ENCODE measurements around the gene LBHD2. TPM values are rescaled to one million over a fixed set of nuclear protein-coding genes. Genes with fewer than 3 reads are reported as not detected.
"Not testable (repeated sequence)": the region's sequence is repeated elsewhere in the genome, so short reads cannot be mapped to it uniquely, and the experiment has no call there.

LBHD2 gene
- total RNA-seq, 6 experiments from 2014 or later: not detected

DNA sequence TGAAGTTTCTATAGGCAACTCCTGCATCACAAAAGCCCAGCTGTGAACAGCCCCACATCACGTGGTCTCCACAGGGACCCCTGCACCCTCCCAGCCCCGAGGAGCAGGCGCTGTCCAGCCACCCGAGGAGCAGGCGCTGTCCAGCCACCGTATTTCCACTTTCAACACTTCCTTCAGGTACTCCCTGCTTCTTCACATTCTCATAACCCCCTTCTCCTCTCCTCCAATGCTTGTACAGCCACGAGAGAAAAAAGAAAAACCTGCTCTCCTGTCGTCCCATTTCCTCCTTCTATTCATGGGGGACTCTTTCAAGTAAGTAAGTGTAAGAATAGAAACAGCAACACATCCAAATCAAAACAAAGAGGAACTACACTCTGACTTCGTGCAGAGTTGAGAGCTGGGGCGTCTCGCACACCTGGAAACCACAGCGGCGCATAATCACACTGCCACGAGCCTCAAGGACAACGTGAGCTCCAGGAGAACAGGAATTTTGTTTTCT lies 38.6 kb upstream of the LBHD2 start:
- WGBS (ENCODE audit: insufficient coverage, low coverage, low lambda C conversion rate, missing lambda C conversion rate): 43% methylated on average over 15 of the region's 15 CpGs
- H3K36me3 ChIP-seq: peaks cover 0 to 4% (median 0%) of the 10 kb centered on the region in 4 donors
- no peaks in the 10 kb centered on the region for H3K27me3 ChIP-seq
- ATAC-seq (peak in 2 of 4 donors; percentile 12 to 41), DNase-seq (no peak)
- intact Hi-C loops (cut with DNase I): no loop called here
- H3K4me3 ChIP-seq: no peak overlapping the region
- H3K27ac ChIP-seq: no peak overlapping the region
- H3K9me3 ChIP-seq: no peaks in the 10 kb centered on the region
- TF ChIP-seq CTCF (IDR thresholded peaks at IDR 0.05) (no peak), POLR2A (IDR thresholded peaks at IDR 0.05) (no peak)
- peaks cover 0 to 41% (median 16%) of the 10 kb centered on the region in 4 donors for H3K4me1 ChIP-seq

DNA sequence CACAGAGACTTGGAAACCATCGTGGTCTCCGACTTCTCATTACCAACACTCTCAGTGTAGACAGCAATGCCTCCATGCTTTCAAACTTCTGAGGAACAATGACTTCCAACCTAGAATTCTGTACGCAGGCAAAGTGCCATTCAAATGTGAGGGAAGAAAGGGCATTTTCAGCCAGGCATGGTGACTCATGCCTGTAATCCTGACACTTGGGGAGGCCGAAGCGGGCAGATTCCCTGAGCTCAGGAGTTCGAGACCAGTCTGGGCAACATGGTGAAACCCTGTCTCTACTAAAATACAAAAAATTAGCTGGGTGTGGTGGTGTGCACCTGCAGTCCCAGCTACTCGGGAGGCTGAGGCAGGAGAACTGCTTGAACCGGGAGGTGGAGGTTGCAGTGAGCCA lies 36.6 kb upstream of the LBHD2 start:
- H3K9me3 ChIP-seq; H3K4me3 ChIP-seq; H3K27ac ChIP-seq; DNase-seq; ATAC-seq; H3K27me3 ChIP-seq; intact Hi-C loops (cut with DNase I); H3K36me3 ChIP-seq: not testable (repeated sequence)
- peaks cover 0 to 59% (median 21%) of the 10 kb centered on the region in 4 donors for H3K4me1 ChIP-seq
- 86% methylated on average over 2 of the region's 8 CpGs for WGBS (ENCODE audit: insufficient coverage, low coverage, low lambda C conversion rate, missing lambda C conversion rate)

DNA sequence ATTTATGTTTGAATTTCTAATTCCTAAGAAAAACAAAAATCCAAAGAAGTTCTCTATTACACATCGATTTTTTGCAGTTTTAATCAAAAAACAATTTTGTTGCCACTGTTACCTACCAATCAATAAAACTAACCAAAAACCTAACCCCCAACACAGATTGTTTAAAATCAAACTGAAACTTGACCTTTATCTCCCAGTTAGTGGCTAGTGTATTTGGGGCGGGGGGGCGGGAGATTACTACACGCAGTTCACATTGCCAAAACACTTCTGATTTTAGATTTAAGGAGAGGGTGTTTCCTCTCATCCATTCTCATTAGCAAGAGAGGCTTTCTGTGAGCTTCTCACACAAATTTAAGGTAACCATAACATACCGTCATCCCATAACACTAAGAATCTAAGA lies 33.1 kb upstream of the LBHD2 start:
- peaks cover 0 to 77% (median 26%) of the 10 kb centered on the region in 4 donors for H3K4me1 ChIP-seq
- no peaks in the 10 kb centered on the region for H3K9me3 ChIP-seq
- DNase-seq: no peak
- H3K27ac ChIP-seq: peak overlapping the region in 2 of 3 donors; percentile 68 to 81
- H3K4me3 ChIP-seq: peak overlapping the region in 2 of 3 donors; percentile 15 to 20
- 14% methylated on average over 5 of the region's 5 CpGs for WGBS (ENCODE audit: insufficient coverage, low coverage, low lambda C conversion rate, missing lambda C conversion rate)
- peak; percentile 31 to 58 (median 46) for ATAC-seq
- no peak for TF ChIP-seq CTCF (IDR thresholded peaks at IDR 0.05)
- no peak for TF ChIP-seq POLR2A (IDR thresholded peaks at IDR 0.05)
- intact Hi-C loops (cut with DNase I): no loop called here
- no peaks in the 10 kb centered on the region for H3K27me3 ChIP-seq
- no peaks in the 10 kb centered on the region for H3K36me3 ChIP-seq

DNA sequence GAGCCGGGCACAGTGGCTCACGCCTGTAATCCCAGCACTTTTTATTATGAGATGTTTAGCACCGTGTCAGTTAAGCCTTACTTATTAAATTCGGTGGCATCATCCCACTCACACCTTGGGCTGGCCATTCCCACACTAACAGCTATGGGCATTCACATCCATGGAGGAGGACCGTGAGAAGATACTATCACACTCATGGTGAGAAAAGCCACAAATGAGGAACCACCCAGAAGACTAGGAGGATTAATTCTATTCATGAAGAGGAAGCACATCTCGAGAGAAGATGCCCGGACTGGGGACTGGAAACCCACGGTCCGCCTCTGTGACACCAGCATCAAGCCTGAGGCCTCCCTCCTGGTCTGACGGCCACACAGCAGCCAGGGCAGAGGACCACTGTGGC lies 31.6 kb upstream of the LBHD2 start:
- DNase-seq: no peak
- Histone ChIP-seq H3K27me3 (no peaks in the 10 kb centered on the region), H3K4me1 (peaks cover 0 to 68% (median 25%) of the 10 kb centered on the region in 4 donors), H3K9me3 (no peaks in the 10 kb centered on the region), H3K4me3 (no peak overlapping the region), H3K27ac (peak overlapping the region in 2 of 3 donors; percentile 12 to 68), H3K36me3 (no peaks in the 10 kb centered on the region)
- intact Hi-C loops (cut with DNase I): no loop called here
- WGBS (ENCODE audit: insufficient coverage, low coverage, low lambda C conversion rate, missing lambda C conversion rate): 63% methylated on average over 10 of the region's 10 CpGs
- ATAC-seq: no peak
- no peak for TF ChIP-seq CTCF (IDR thresholded peaks at IDR 0.05)
- TF ChIP-seq POLR2A (IDR thresholded peaks at IDR 0.05): no peak

DNA sequence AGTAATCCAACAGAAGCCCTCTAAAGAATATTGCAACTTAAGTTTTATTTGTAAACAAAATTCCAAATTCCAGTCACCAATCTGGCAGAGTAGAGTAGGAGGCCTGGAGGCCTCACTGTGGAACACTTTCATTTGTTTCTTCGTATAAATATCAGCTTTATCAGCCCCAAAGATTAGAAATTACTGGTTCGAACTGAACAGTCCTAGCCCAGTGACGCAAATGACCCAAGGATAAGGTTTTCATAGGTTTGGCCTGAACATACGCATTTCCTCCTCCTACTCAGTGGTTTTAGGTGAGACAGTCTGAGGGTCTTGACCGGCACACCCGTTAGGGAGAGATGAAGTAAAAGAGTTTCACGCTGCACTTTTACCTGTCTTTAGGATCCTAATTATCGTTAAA lies 28.3 kb upstream of the LBHD2 start:
- peak; percentile 24 for TF ChIP-seq POLR2A (IDR thresholded peaks at IDR 0.05)
- TF ChIP-seq CTCF (IDR thresholded peaks at IDR 0.05): no peak
- no peaks in the 10 kb centered on the region for H3K27me3 ChIP-seq
- H3K36me3 ChIP-seq: no peaks in the 10 kb centered on the region
- H3K4me1 ChIP-seq: peaks cover 0 to 49% (median 13%) of the 10 kb centered on the region in 4 donors
- 24% methylated on average over 8 of the region's 8 CpGs for WGBS (ENCODE audit: insufficient coverage, low coverage, low lambda C conversion rate, missing lambda C conversion rate)
- H3K27ac ChIP-seq: peak overlapping the region; percentile 57 to 90 (median 75)
- H3K4me3 ChIP-seq: peak overlapping the region; percentile 76 to 96 (median 82)
- no peak for DNase-seq
- peak in 3 of 4 donors; percentile 1 to 21 (median 17) for ATAC-seq
- intact Hi-C loops (cut with DNase I): no loop called here
- no peaks in the 10 kb centered on the region for H3K9me3 ChIP-seq

Data from right lobe of liver (tissue), 6 donors.